Heart left ventricle (tissue), 16 donors: ENCODE measurements around the gene CYSLTR1. TPM values are rescaled to one million over a fixed set of nuclear protein-coding genes. Genes with fewer than 3 reads are reported as not detected.

Experiments used
- ATAC-seq, 4 donors: fragments of 200-7000 bp; cut with Tn5 transposase; one replicate each; pipeline ENCODE4 v1.9.1; 2020 to 2022; ENCODE audit warnings: moderate library complexity in 4 of 4, mild to moderate bottlenecking in 3 of 4, moderate number of reproducible peaks in 1 of 4
- DNase-seq, 5 donors: peaks; one replicate each; pipeline ENCODE4 v3.0.0-alpha.2; 2020
- H3K27ac ChIP-seq, 12 donors: fragments of 200-600 bp; sonication (generic) in 4 of 12; one replicate each; pipeline versions ENCODE4 v1.5.0 to v1.8.0; 2016 to 2022; ENCODE audit warnings: mild to moderate bottlenecking in 2 of 12
- H3K27me3 ChIP-seq, 9 donors: fragments of 200-600 bp; sonication (generic) in 2 of 9; one replicate each; pipeline versions ENCODE4 v1.5.1 to v1.8.0; 2016 to 2022; ENCODE audit warnings: mild to moderate bottlenecking in 3 of 9
- H3K36me3 ChIP-seq, 9 donors: fragments of 200-600 bp; sonication (generic) in 2 of 9; one replicate each; pipeline versions ENCODE4 v1.5.0 to v1.8.0; 2018 to 2022; ENCODE audit warnings: mild to moderate bottlenecking in 2 of 9
- H3K4me1 ChIP-seq, 12 donors: fragments of 200-600 bp; sonication (generic) in 4 of 12; one replicate each; pipeline versions ENCODE4 v1.5.0 to v1.8.0; 2016 to 2022; ENCODE audit warnings: mild to moderate bottlenecking in 3 of 12
- H3K4me3 ChIP-seq, 12 donors: fragments of 200-600 bp; sonication (generic) in 4 of 12; one replicate each; pipeline versions ENCODE4 v1.5.0 to v1.8.0; 2017 to 2022; ENCODE audit warnings: mild to moderate bottlenecking in 9 of 12, moderate library complexity in 4 of 12
- H3K9me3 ChIP-seq, 12 donors: fragments of 200-600 bp; sonication (generic) in 4 of 12; one replicate each; pipeline versions ENCODE4 v1.5.0 to v1.8.0; 2016 to 2022; ENCODE audit warnings: mild to moderate bottlenecking in 1 of 12
- POLR2A ChIP-seq, 2 donors: fragments of 450-650 bp; IDR thresholded peaks; one replicate each; pipeline ENCODE4 v1.6.1; 2017; ENCODE audit warnings: antibody characterized with exemption in 2 of 2, mild to moderate bottlenecking in 2 of 2, moderate library complexity in 2 of 2
- WGBS, 4 donors: extraction: QIAGEN DNeasy Blood & Tissue Kit in 2 of 4; methylation state at CpG; one replicate each; pipeline versions ENCODE4 v1.1.5 to v1.1.7; 2013 to 2018; 5-methylcytosine and 5-hydroxymethylcytosine counted together
- intact Hi-C, 10 donors: fragments of 100-400 bp; cut with DNase I; formaldehyde crosslinking; loops; one replicate each; pipeline versions ENCODE4 v1.11.1 to v1.14.2; 2022
- polyA plus RNA-seq, 2 donors: library from polyadenylated mRNA; stranded (reverse); fragments of 200-250 nt; gene quantifications; one replicate each; pipeline ENCODE4 v1.2.3, GENCODE V29; 2013
- total RNA-seq, 9 donors: library from RNA; depleted of rRNA in 2 of 9; stranded (reverse); fragments of >200 nt in 2 of 9; fragmentation: NEBNext Ultra II Directional in 3 of 9; extraction: Animal tissue kit (Norgen Biotek cat#: 25700) in 3 of 9; gene quantifications; one replicate each; pipeline versions ENCODE4 v1.1.0 to v1.2.4, GENCODE V29; 2016 to 2023
- TF ChIP-seq, protein P1 (sequence below), 12 donors: fragments of 200-600 bp; sonication (generic) in 4 of 12; IDR thresholded peaks; one replicate each; pipeline versions ENCODE4 v1.5.0 to v1.8.0; 2018 to 2022; ENCODE audit warnings: antibody characterized with exemption in 12 of 12, mild to moderate bottlenecking in 5 of 12
- donor health status: ischemic (EF 13 %, LVEDD 7.1; RV severe dilation, severe dysfunction).
- donor health status: healthy with polysubstance abuse.
- donor health status: DM: no; HTN: yes; CAD: no.
- donor health status: DM: no; HTN: no; CAD: no.
- donor health status: ischemic (EF 25% LVEDD 6.9; RV normal size, moderate dysfunction).
- donor health status: ischemic (EF 25% LVEDD 5.7; RV mildly dilated, moderate dysfunction).
- donor health status: healthy.
- donor health status: DM: yes; HTN: yes; CAD: no.
- donor health status: ischemic (EF 35%, LVEDD 5.7; RV mildly dilated, moderate dysfunction).
- donor health status: nonischemic (EF 11% LVEDD 7.7; RV severe dilation, severe dysfunction).
- donor health status: DM: yes; HTN: yes; CAD: no.
- donor health status: PGD.
- donor health status: ischemic (EF 29% LVEDD 5.4; RV normal size, mild dysfunction).
- donor health status: nonischemic (EF 23%, LVEDD 6.1; RV moderate dilation, normal function).

Gene CYSLTR1
- total and polyA plus RNA-seq, 11 donors: 0.30 to 3.9 (median 1.1) TPM

GRCh38 chrX:78330068-78330467 lies 2.7 kb upstream of the CYSLTR1 start:
- Histone ChIP-seq H3K4me1 (peaks cover 0 to 10% (median 0%) of the 10 kb centered on the region in 12 donors), H3K36me3 (no peaks in the 10 kb centered on the region), H3K9me3 (no peaks in the 10 kb centered on the region), H3K4me3 (no peak overlapping the region), H3K27ac (no peak overlapping the region), H3K27me3 (no peaks in the 10 kb centered on the region)
- intact Hi-C loops: no loop called here
- ATAC-seq (no peak), DNase-seq (no peak)
- 83 to 93% (median 90%) methylated on average over 2 of the region's 2 CpGs for WGBS, 4 donors
- TF ChIP-seq, protein P1, sequence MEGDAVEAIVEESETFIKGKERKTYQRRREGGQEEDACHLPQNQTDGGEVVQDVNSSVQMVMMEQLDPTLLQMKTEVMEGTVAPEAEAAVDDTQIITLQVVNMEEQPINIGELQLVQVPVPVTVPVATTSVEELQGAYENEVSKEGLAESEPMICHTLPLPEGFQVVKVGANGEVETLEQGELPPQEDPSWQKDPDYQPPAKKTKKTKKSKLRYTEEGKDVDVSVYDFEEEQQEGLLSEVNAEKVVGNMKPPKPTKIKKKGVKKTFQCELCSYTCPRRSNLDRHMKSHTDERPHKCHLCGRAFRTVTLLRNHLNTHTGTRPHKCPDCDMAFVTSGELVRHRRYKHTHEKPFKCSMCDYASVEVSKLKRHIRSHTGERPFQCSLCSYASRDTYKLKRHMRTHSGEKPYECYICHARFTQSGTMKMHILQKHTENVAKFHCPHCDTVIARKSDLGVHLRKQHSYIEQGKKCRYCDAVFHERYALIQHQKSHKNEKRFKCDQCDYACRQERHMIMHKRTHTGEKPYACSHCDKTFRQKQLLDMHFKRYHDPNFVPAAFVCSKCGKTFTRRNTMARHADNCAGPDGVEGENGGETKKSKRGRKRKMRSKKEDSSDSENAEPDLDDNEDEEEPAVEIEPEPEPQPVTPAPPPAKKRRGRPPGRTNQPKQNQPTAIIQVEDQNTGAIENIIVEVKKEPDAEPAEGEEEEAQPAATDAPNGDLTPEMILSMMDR (IDR thresholded peaks at IDR 0.05): no peak
- no peak for TF ChIP-seq POLR2A (IDR thresholded peaks at IDR 0.05)

DNA sequence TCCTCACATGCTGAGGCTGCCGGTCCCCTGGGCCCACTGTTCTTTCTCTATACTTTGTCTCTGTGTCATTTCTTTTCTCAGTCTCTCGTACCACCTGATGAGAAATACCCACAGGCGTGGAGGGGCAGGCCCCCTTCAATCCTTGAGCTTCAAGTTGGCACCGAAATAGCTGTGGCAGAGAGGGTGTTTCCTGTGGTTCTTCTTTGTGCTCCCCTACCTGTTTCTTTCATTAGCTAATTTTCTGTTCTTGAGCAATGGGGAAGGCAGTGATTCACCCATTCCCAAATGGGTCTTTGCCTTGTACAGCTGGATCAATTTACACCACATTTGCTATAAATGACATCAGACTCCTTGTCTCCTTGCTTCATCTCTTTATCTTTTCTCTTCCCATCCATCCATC lies 2.1 kb upstream of the CYSLTR1 start:
- H3K4me1 ChIP-seq: peaks cover 0 to 10% (median 0%) of the 10 kb centered on the region in 12 donors
- no peaks in the 10 kb centered on the region for H3K27me3 ChIP-seq
- H3K4me3 ChIP-seq: no peak overlapping the region
- no peak overlapping the region for H3K27ac ChIP-seq
- TF ChIP-seq, protein P1 (IDR thresholded peaks at IDR 0.05): no peak
- TF ChIP-seq POLR2A (IDR thresholded peaks at IDR 0.05): no peak
- DNase-seq (no peak), ATAC-seq (no peak)
- H3K36me3 ChIP-seq: no peaks in the 10 kb centered on the region
- 53 to 89% (median 68%) methylated on average over 4 of the region's 4 CpGs for WGBS, 4 donors
- intact Hi-C loops: no loop called here
- no peaks in the 10 kb centered on the region for H3K9me3 ChIP-seq

GRCh38 chrX:78326401-78326800 lies 1.0 kb downstream of the CYSLTR1 start:
- 61 to 67% (median 67%) methylated on average over 2 of the region's 2 CpGs for WGBS, 4 donors
- H3K36me3 ChIP-seq: no peaks in the 10 kb centered on the region
- H3K27ac ChIP-seq: peak overlapping the region in 2 of 12 donors; percentile 36 to 55
- TF ChIP-seq, protein P1 (IDR thresholded peaks at IDR 0.05): no peak
- no peak for TF ChIP-seq POLR2A (IDR thresholded peaks at IDR 0.05)
- no peaks in the 10 kb centered on the region for H3K27me3 ChIP-seq
- no peaks in the 10 kb centered on the region for H3K9me3 ChIP-seq
- H3K4me1 ChIP-seq: peaks cover 0 to 25% (median 0%) of the 10 kb centered on the region in 12 donors
- peak overlapping the region in 7 of 12 donors; percentile 21 to 51 (median 43) for H3K4me3 ChIP-seq
- no peak for DNase-seq
- intact Hi-C loops: no loop called here
- no peak for ATAC-seq

DNA sequence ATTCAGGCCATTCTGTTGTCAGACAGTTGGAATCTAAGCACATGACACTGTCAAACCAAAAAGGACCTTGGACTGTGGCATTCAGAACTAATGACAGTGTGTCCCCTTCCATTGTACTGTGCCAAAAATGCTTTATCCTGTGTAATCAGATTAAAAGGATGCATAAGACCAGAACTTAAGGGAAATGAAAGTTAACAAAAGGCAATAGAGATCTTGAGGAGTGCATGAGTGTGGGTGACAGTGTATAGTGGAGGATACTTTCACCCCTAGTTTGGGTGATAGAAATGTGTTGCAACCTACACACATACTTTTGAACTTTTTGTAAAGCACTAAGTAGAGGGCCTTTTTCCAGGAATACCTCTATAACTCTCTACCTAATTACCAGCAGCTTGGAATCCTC lies 4.5 kb downstream of the CYSLTR1 start:
- TF ChIP-seq, protein P1 (IDR thresholded peaks at IDR 0.05): no peak
- TF ChIP-seq POLR2A (IDR thresholded peaks at IDR 0.05): no peak

More for the DNA sequence above, 4.5 kb downstream of the CYSLTR1 start:
- Histone ChIP-seq H3K9me3 (no peaks in the 10 kb centered on the region), H3K4me3 (no peak overlapping the region), H3K27ac (peak overlapping the region in 1 of 12 donors; percentile 28), H3K36me3 (no peaks in the 10 kb centered on the region), H3K27me3 (no peaks in the 10 kb centered on the region), H3K4me1 (peaks cover 0 to 28% (median 0%) of the 10 kb centered on the region in 12 donors)
- intact Hi-C loops: no loop called here
- ATAC-seq (no peak), DNase-seq (no peak)
